Right lobe of liver (tissue), 6 donors: ENCODE results near the gene C13orf46. TPM values are rescaled to one million over a fixed set of nuclear protein-coding genes. Genes with fewer than 3 reads are reported as not detected.

Experiments
- ATAC-seq, 4 donors: fragments of 200-7000 bp; cut with Tn5 transposase; one replicate each; pipeline ENCODE4 v1.9.1; 2020; ENCODE audit warnings: mild to moderate bottlenecking in 4 of 4, moderate library complexity in 4 of 4
- DNase-seq, 3 donors: peaks; one replicate each; pipeline ENCODE4 v3.0.0-alpha.2; 2020
- H3K27ac ChIP-seq, 3 donors: fragments of 200-600 bp; one replicate each; pipeline ENCODE4 v1.8.0; 2022
- H3K27me3 ChIP-seq, 2 donors: fragments of 200-600 bp; one replicate each; pipeline ENCODE4 v1.8.0; 2022
- H3K36me3 ChIP-seq, 4 donors: fragments of 200-600 bp; sonication (generic) in 1 of 4; one replicate each; pipeline versions ENCODE4 v1.5.1 to v1.8.0; 2017 to 2022; ENCODE audit warnings: control low read depth in 1 of 4
- H3K4me1 ChIP-seq, 4 donors: fragments of 200-600 bp; sonication (generic) in 1 of 4; one replicate each; pipeline versions ENCODE4 v1.5.1 to v1.8.0; 2017 to 2022; ENCODE audit warnings: control low read depth in 1 of 4
- H3K4me3 ChIP-seq, 3 donors: fragments of 200-600 bp; one replicate each; pipeline ENCODE4 v1.8.0; 2022
- H3K9me3 ChIP-seq, 4 donors: fragments of 200-600 bp; sonication (generic) in 1 of 4; one replicate each; pipeline versions ENCODE4 v1.5.1 to v1.8.0; 2017 to 2022; ENCODE audit warnings: control low read depth in 1 of 4
- POLR2A ChIP-seq: fragments of 450-650 bp; IDR thresholded peaks from one replicate; pipeline ENCODE4 v1.6.1; 2017; ENCODE audit warnings: antibody characterized with exemption, mild to moderate bottlenecking
- WGBS: methylation state at CpG from one replicate; pipeline ENCODE4 v1.1.6; 2018; ENCODE audit warnings: low coverage, low lambda C conversion rate; ENCODE audit not compliant: insufficient coverage; ENCODE audit errors: missing lambda C conversion rate; 5-methylcytosine and 5-hydroxymethylcytosine counted together
- intact Hi-C, 2 donors: fragments of 100-400 bp; cut with DNase I; formaldehyde crosslinking; loops; one replicate each; pipeline versions ENCODE4 v1.11.2 to v1.14.1; 2022
- total RNA-seq, 6 experiments: library from RNA; depleted of rRNA in 2 of 6; stranded (reverse); fragments of >200 nt in 2 of 6; fragmentation: NEBNext Ultra II Directional in 3 of 6; extraction: Animal tissue kit (Norgen Biotek cat#: 25700) in 3 of 6; gene quantifications; one replicate each; pipeline versions ENCODE4 v1.1.0 to v1.2.4, GENCODE V29; 2016 to 2023
- TF ChIP-seq, protein P1 (sequence below), 4 donors: fragments of 200-600 bp in 3 of 4; fragments of 450-650 bp in 1 of 4; IDR thresholded peaks; one replicate each; pipeline versions ENCODE4 v1.5.1 to v1.8.0; 2016 to 2022; ENCODE audit warnings: antibody characterized with exemption in 4 of 4, mild to moderate bottlenecking in 2 of 4
- donor health status: DM: no; HTN: yes; CAD: no.
- donor health status: DM: no; HTN: no; CAD: no.
- donor health status: DM: no; HTN: no; CAD: no.
- donor health status: DM: no; HTN: yes; CAD: no.
- donor health status: DM: no; HTN: yes; CAD: no.

C13orf46 gene
- total RNA-seq, 6 experiments from 2014 or later = 0.04 to 1.1 (median 0.60) TPM

DNA sequence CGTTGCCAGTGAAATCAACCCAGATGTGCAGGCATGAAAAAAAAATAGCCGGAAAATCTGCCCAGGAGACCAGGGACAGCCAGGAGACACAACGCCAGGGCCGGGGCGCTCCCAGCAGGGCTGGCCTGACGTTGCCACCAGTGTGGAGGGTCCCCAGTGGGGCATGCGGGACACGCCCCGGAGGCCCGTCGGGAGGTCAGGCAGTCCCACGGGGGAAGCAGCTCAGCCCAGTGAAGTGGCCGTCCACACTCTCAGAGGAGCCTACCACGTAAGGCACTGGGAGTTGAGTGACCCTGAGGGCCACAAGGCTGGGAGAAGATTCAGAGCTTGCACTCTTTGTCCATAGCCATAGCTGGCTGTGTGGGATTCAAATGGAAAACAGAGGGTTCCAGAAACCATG is 56.8 kb downstream of the C13orf46 start:
- H3K9me3 ChIP-seq = no peaks in the 10 kb centered on the region
- no peaks in the 10 kb centered on the region for H3K36me3 ChIP-seq
- WGBS = 82% methylated on average over 5 of the region's 14 CpGs
- DNase-seq = no peak
- no peaks in the 10 kb centered on the region for H3K27me3 ChIP-seq
- no peak for TF ChIP-seq POLR2A
- TF ChIP-seq, protein P1, sequence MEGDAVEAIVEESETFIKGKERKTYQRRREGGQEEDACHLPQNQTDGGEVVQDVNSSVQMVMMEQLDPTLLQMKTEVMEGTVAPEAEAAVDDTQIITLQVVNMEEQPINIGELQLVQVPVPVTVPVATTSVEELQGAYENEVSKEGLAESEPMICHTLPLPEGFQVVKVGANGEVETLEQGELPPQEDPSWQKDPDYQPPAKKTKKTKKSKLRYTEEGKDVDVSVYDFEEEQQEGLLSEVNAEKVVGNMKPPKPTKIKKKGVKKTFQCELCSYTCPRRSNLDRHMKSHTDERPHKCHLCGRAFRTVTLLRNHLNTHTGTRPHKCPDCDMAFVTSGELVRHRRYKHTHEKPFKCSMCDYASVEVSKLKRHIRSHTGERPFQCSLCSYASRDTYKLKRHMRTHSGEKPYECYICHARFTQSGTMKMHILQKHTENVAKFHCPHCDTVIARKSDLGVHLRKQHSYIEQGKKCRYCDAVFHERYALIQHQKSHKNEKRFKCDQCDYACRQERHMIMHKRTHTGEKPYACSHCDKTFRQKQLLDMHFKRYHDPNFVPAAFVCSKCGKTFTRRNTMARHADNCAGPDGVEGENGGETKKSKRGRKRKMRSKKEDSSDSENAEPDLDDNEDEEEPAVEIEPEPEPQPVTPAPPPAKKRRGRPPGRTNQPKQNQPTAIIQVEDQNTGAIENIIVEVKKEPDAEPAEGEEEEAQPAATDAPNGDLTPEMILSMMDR (IDR thresholded peaks at IDR 0.05) = no peak
- H3K4me3 ChIP-seq = no peak overlapping the region
- intact Hi-C loops = no loop called here
- H3K4me1 ChIP-seq = no peaks in the 10 kb centered on the region
- H3K27ac ChIP-seq = no peak overlapping the region
- no peak for ATAC-seq

DNA sequence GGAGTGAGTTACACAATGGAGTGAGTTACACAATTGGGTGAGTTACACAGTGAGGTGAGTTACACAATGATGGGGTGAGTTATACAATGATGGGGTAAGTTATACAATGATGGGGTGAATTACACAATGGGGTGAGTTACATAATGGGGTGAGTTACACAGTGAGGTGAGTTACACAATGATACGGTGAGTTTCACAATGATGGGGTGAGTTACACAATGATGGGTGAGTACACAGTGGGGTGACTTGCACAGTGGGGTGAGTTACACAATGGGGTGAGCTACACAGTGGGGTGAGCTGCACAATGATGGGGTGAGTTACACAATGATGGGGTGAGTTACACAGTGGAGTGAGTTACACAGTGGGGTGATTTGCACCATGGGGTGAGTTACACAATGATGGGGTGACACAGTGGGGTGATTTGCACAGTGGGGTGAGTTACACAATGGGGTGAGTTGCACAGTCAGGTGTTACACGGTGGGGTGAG is 57.5 kb downstream of the C13orf46 start:
- Histone ChIP-seq H3K4me1 (no peaks in the 10 kb centered on the region), H3K27me3 (no peaks in the 10 kb centered on the region), H3K4me3 (no peak overlapping the region), H3K36me3 (no peaks in the 10 kb centered on the region), H3K9me3 (no peaks in the 10 kb centered on the region), H3K27ac (no peak overlapping the region)
- TF ChIP-seq, protein P1 (IDR thresholded peaks at IDR 0.05) = no peak
- no peak for TF ChIP-seq POLR2A
- DNase-seq = no peak
- 58% methylated on average over 2 of the region's 2 CpGs for WGBS
- ATAC-seq = no peak
- intact Hi-C loops = no loop called here

- no peak for ATAC-seq
- H3K36me3 ChIP-seq = no peaks in the 10 kb centered on the region
- H3K27ac ChIP-seq = no peak overlapping the region
- DNase-seq = no peak
- TF ChIP-seq, protein P1 (IDR thresholded peaks at IDR 0.05) = no peak
- TF ChIP-seq POLR2A = no peak
- no peak overlapping the region for H3K4me3 ChIP-seq
- H3K4me1 ChIP-seq = no peaks in the 10 kb centered on the region
- H3K27me3 ChIP-seq = no peaks in the 10 kb centered on the region
- intact Hi-C loops = no loop called here
- 71% methylated on average over 10 of the region's 11 CpGs for WGBS
- H3K9me3 ChIP-seq = no peaks in the 10 kb centered on the region
Measured at GRCh38 chr13:113915786-113916329, 58.0 kb downstream of the C13orf46 start.

DNA sequence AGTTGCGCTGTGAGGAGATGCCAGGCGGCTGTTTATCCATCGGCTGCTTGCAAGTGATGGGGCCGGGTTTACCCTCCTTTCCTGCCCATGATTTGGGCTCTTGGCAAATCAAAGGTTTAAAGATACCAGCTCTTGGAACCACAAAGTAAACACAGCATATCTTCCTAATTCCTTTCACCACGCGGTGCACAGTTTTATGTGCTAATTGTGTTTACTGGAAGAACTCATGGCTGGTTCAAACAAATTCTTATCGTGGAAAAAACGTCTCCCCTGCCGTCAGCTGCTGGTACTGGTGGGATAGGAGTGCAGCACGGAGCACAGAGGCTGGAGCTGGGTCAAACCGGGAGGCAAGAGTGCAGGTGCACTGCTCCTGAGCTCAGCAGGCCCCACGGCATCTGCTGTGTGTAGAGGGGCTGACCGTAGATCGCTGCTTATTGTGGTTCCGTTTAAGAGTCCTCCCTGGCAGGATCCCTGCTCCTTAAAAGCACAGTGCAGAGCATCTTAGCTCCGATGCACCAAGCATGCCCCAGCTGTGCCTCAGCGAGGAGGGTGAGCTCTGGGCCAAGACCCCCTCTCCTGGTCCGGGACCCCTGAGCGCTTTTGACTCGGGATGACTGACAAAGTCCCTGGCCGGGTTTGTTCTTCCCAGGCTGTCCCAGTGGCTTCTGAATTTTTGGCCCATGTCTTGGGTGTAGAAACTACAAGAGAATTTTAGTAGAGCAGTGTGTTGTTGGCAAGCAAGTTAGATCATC is 58.7 kb downstream of the C13orf46 start:
- DNase-seq (no peak), ATAC-seq (no peak)
- Histone ChIP-seq H3K27ac (no peak overlapping the region), H3K36me3 (no peaks in the 10 kb centered on the region), H3K9me3 (no peaks in the 10 kb centered on the region), H3K4me1 (no peaks in the 10 kb centered on the region), H3K4me3 (no peak overlapping the region), H3K27me3 (no peaks in the 10 kb centered on the region)
- whole genome bisulfite sequencing = 49% methylated on average over 14 of the region's 21 CpGs
- intact Hi-C loops = no loop called here
- TF ChIP-seq, protein P1 (IDR thresholded peaks at IDR 0.05) = no peak
- no peak for TF ChIP-seq POLR2A
